ENCODE measurements around the gene FRMPD4.

- TF ChIP-seq, protein P1, sequence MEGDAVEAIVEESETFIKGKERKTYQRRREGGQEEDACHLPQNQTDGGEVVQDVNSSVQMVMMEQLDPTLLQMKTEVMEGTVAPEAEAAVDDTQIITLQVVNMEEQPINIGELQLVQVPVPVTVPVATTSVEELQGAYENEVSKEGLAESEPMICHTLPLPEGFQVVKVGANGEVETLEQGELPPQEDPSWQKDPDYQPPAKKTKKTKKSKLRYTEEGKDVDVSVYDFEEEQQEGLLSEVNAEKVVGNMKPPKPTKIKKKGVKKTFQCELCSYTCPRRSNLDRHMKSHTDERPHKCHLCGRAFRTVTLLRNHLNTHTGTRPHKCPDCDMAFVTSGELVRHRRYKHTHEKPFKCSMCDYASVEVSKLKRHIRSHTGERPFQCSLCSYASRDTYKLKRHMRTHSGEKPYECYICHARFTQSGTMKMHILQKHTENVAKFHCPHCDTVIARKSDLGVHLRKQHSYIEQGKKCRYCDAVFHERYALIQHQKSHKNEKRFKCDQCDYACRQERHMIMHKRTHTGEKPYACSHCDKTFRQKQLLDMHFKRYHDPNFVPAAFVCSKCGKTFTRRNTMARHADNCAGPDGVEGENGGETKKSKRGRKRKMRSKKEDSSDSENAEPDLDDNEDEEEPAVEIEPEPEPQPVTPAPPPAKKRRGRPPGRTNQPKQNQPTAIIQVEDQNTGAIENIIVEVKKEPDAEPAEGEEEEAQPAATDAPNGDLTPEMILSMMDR (IDR thresholded peaks at IDR 0.05): no peak
- TF ChIP-seq ZFX (IDR thresholded peaks at IDR 0.05; ENCODE audit: borderline replicate concordance): no peak
Observed at GRCh38 chrX:12378253-12378652, 240.0 kb downstream of the FRMPD4 start.

Measured in 22Rv1 (cell line).